ENCODE results near the gene WTIP. TPM values are rescaled to one million over a fixed set of nuclear protein-coding genes. Genes with fewer than 3 reads are reported as not detected.
A peak's percentile ranks its signal among the peaks of the same experiment; 100 is the strongest.

Gene WTIP
- total and polyA plus RNA-seq, 2 of the 13 experiments (the other 11 are each of a cell fraction or from before 2014, with no cell fraction given), result 15.0 to 18.1 TPM

DNA sequence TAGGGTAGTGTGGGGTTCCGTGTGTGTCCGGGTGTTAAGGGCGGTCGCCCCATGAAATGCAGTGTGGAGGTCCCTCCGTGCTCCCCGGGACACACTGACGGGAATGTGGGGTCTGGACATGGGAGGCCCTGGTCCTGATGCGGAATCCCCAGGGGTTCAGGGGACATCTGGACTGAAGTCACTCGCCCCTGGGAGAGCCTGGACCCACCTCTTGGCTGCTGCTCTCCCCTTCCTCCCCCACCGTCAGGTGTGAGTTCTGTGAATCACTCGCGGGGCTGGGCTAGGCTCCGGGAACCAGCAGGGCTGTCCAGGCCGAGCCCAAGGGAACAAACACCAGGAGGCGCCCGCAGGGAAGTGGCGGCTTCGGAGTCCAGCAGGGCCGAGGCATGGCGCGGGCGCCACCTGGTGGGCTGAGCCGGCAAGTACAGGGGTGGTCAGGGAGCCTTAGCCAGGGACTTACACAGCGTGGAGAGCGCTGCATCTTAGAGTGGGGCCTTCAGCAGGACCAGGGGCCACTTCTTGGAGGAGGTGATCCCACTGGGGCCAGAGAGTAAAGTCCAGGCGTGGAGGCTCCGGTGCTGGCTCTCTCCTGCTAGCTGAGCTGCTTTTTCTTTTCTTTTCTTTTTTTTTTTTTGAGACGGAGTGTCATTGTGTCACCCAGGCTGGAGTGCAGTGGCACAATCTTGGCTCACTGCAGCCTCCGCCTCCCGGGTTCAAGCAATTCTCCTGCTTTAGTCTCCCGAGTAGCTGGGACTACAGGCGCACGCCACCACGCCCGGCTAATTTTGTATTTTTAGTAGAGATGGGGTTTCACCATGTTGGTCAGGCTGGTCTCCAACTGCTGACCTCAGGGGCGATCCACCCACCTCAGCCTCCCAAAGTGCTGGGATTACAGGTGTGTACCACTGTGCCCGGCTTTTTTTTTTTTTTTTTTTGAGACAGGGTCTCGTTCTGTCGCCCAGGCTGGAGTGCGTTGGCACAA lies 20.1 kb downstream of the WTIP start (continued):
- TF ChIP-seq, protein P1, sequence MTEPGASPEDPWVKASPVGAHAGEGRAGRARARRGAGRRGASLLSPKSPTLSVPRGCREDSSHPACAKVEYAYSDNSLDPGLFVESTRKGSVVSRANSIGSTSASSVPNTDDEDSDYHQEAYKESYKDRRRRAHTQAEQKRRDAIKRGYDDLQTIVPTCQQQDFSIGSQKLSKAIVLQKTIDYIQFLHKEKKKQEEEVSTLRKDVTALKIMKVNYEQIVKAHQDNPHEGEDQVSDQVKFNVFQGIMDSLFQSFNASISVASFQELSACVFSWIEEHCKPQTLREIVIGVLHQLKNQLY (CRISPR knock-in tag; IDR thresholded peaks at IDR 0.05), result no peak
- TF ChIP-seq, protein P2, sequence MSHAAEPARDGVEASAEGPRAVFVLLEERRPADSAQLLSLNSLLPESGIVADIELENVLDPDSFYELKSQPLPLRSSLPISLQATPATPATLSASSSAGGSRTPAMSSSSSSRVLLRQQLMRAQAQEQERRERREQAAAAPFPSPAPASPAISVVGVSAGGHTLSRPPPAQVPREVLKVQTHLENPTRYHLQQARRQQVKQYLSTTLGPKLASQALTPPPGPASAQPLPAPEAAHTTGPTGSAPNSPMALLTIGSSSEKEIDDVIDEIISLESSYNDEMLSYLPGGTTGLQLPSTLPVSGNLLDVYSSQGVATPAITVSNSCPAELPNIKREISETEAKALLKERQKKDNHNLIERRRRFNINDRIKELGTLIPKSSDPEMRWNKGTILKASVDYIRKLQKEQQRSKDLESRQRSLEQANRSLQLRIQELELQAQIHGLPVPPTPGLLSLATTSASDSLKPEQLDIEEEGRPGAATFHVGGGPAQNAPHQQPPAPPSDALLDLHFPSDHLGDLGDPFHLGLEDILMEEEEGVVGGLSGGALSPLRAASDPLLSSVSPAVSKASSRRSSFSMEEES (CRISPR knock-in tag; IDR thresholded peaks at IDR 0.05), result no peak
- TF ChIP-seq HOXA7 (CRISPR knock-in tag; IDR thresholded peaks at IDR 0.05) (no peak), SAP130 (CRISPR knock-in tag; IDR thresholded peaks at IDR 0.05; ENCODE audit: low read depth) (peak; percentile 41), ELF4 (CRISPR knock-in tag; IDR thresholded peaks at IDR 0.05; ENCODE audit: borderline replicate concordance) (no peak), FOXC1 (CRISPR knock-in tag; IDR thresholded peaks at IDR 0.05; ENCODE audit: borderline replicate concordance) (0 out of 2 replicates have a peak, but pooled peaks have one; percentile 49), KAT8 (CRISPR knock-in tag; IDR thresholded peaks at IDR 0.05) (peak; percentile 45; the same call in 1 of the 2 replicates), ZNF792 (CRISPR knock-in tag; IDR thresholded peaks at IDR 0.05) (no peak), ZNF552 (CRISPR knock-in tag; IDR thresholded peaks at IDR 0.05; ENCODE audit: borderline replicate concordance) (no peak)
- TF ChIP-seq, protein P3, sequence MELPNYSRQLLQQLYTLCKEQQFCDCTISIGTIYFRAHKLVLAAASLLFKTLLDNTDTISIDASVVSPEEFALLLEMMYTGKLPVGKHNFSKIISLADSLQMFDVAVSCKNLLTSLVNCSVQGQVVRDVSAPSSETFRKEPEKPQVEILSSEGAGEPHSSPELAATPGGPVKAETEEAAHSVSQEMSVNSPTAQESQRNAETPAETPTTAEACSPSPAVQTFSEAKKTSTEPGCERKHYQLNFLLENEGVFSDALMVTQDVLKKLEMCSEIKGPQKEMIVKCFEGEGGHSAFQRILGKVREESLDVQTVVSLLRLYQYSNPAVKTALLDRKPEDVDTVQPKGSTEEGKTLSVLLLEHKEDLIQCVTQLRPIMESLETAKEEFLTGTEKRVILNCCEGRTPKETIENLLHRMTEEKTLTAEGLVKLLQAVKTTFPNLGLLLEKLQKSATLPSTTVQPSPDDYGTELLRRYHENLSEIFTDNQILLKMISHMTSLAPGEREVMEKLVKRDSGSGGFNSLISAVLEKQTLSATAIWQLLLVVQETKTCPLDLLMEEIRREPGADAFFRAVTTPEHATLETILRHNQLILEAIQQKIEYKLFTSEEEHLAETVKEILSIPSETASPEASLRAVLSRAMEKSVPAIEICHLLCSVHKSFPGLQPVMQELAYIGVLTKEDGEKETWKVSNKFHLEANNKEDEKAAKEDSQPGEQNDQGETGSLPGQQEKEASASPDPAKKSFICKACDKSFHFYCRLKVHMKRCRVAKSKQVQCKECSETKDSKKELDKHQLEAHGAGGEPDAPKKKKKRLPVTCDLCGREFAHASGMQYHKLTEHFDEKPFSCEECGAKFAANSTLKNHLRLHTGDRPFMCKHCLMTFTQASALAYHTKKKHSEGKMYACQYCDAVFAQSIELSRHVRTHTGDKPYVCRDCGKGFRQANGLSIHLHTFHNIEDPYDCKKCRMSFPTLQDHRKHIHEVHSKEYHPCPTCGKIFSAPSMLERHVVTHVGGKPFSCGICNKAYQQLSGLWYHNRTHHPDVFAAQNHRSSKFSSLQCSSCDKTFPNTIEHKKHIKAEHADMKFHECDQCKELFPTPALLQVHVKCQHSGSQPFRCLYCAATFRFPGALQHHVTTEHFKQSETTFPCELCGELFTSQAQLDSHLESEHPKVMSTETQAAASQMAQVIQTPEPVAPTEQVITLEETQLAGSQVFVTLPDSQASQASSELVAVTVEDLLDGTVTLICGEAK (IDR thresholded peaks at IDR 0.05), result no peak
- TF ChIP-seq, protein P3 (CRISPR knock-in tag; IDR thresholded peaks at IDR 0.05), result no peak
- TF ChIP-seq, protein P4, sequence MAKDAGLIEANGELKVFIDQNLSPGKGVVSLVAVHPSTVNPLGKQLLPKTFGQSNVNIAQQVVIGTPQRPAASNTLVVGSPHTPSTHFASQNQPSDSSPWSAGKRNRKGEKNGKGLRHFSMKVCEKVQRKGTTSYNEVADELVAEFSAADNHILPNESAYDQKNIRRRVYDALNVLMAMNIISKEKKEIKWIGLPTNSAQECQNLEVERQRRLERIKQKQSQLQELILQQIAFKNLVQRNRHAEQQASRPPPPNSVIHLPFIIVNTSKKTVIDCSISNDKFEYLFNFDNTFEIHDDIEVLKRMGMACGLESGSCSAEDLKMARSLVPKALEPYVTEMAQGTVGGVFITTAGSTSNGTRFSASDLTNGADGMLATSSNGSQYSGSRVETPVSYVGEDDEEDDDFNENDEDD (CRISPR knock-in tag; IDR thresholded peaks at IDR 0.05; ENCODE audit: borderline replicate concordance), result no peak
- TF ChIP-seq, protein P5, sequence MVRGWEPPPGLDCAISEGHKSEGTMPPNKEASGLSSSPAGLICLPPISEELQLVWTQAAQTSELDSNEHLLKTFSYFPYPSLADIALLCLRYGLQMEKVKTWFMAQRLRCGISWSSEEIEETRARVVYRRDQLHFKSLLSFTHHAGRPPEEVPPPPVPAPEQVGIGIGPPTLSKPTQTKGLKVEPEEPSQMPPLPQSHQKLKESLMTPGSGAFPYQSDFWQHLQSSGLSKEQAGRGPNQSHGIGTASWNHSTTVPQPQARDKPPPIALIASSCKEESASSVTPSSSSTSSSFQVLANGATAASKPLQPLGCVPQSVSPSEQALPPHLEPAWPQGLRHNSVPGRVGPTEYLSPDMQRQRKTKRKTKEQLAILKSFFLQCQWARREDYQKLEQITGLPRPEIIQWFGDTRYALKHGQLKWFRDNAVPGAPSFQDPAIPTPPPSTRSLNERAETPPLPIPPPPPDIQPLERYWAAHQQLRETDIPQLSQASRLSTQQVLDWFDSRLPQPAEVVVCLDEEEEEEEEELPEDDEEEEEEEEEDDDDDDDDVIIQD (CRISPR knock-in tag; IDR thresholded peaks at IDR 0.05; ENCODE audit: low read depth), result peak; percentile 53; the same call in 1 of the 2 replicates
